Glutamatergic neuron (in vitro differentiated cells): ENCODE data around the gene CSNK1G2. TPM values are rescaled to one million over a fixed set of nuclear protein-coding genes. Genes with fewer than 3 reads are reported as not detected.

ENCODE experiments used
- DNase-seq: peaks from one replicate; pipeline ENCODE4 v3.0.0; 2022
- H3K27ac Mint-ChIP-seq: one replicate; pipeline ENCODE4 v1.8.0; 2020; ENCODE audit warnings: mild to moderate bottlenecking, mixed read lengths, inconsistent platforms; ENCODE audit not compliant: unreplicated experiment
- H3K27me3 Mint-ChIP-seq: one replicate; pipeline ENCODE4 v1.8.0; 2020; ENCODE audit warnings: mild to moderate bottlenecking, moderate library complexity, mixed read lengths, inconsistent platforms; ENCODE audit not compliant: unreplicated experiment
- H3K36me3 Mint-ChIP-seq: one replicate; pipeline ENCODE4 v1.8.0; 2020; ENCODE audit warnings: mild to moderate bottlenecking, mixed read lengths, inconsistent platforms; ENCODE audit not compliant: unreplicated experiment
- H3K4me1 Mint-ChIP-seq: one replicate; pipeline ENCODE4 v1.8.0; 2020; ENCODE audit warnings: mild to moderate bottlenecking, low read depth, mixed read lengths, inconsistent platforms; ENCODE audit not compliant: unreplicated experiment
- H3K4me3 Mint-ChIP-seq: one replicate; pipeline ENCODE4 v1.8.0; 2020; ENCODE audit warnings: mild to moderate bottlenecking, mixed read lengths, inconsistent platforms; ENCODE audit not compliant: unreplicated experiment
- H3K9me3 Mint-ChIP-seq: one replicate; pipeline ENCODE4 v1.8.0; 2020; ENCODE audit warnings: mild to moderate bottlenecking, moderate library complexity, mixed read lengths, inconsistent platforms; ENCODE audit not compliant: unreplicated experiment
- total RNA-seq: library from RNA; stranded (reverse); fragmentation: NEBNext Ultra II Directional; extraction: Animal tissue kit (Norgen Biotek cat#: 25700); gene quantifications from one replicate; pipeline ENCODE4 v1.2.1, GENCODE V29; 2021; ENCODE audit not compliant: unreplicated experiment
- TF ChIP-seq, protein P1 (sequence below): fragments of 200-600 bp; sonication (generic); IDR thresholded peaks from one replicate; pipeline ENCODE4 v1.5.0; 2021; ENCODE audit not compliant: partially characterized antibody, unreplicated experiment

CSNK1G2 gene
- total RNA-seq, 1 donor from 2014 or later: 104 TPM

DNA sequence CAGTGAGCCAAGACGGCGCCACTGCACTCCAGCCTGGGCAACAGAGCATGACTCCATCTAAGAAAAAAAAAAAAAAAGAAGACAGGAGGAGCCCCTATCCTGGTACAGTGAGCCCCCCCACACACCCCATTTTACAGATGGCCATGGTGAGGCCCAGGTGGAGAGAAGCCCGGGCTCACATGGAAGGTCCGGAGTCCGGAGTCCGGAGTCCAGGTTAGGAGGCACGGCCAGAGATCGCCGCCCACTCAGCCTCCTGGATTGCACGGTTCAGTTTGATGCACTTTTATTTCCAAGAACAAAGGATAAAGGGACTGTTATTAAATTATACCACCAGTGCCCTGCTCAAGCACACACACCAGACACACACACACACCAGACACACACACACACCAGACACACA lies 85.8 kb downstream of the CSNK1G2 start:
- peaks cover 4% of the 10 kb centered on the region for H3K27me3 Mint-ChIP-seq

DNA sequence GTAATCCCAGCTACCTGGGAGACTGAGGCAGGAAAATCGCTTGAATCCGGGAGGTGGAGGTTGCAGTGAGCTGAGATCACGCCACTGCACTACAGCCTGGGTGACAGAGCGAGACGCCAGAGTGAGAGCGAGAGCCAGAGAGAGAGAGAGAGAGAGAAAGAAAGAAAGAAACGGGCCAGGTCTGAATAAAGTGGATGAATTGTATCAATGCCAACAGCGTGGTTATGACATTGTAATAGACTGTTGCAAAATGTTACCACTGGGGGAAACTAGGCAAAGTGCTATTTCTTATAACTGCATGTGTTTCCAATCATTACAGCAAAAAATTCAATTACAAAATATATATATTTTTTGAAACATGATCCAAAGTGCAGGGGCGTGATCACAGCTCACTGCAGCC lies 86.4 kb downstream of the CSNK1G2 start:
- no peaks in the 10 kb centered on the region for H3K9me3 Mint-ChIP-seq
- H3K4me3 Mint-ChIP-seq: no peak overlapping the region
- no peak overlapping the region for H3K27ac Mint-ChIP-seq
- TF ChIP-seq, protein P1, sequence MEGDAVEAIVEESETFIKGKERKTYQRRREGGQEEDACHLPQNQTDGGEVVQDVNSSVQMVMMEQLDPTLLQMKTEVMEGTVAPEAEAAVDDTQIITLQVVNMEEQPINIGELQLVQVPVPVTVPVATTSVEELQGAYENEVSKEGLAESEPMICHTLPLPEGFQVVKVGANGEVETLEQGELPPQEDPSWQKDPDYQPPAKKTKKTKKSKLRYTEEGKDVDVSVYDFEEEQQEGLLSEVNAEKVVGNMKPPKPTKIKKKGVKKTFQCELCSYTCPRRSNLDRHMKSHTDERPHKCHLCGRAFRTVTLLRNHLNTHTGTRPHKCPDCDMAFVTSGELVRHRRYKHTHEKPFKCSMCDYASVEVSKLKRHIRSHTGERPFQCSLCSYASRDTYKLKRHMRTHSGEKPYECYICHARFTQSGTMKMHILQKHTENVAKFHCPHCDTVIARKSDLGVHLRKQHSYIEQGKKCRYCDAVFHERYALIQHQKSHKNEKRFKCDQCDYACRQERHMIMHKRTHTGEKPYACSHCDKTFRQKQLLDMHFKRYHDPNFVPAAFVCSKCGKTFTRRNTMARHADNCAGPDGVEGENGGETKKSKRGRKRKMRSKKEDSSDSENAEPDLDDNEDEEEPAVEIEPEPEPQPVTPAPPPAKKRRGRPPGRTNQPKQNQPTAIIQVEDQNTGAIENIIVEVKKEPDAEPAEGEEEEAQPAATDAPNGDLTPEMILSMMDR: no peak
- no peaks in the 10 kb centered on the region for H3K4me1 Mint-ChIP-seq
- H3K36me3 Mint-ChIP-seq: no peaks in the 10 kb centered on the region
- peaks cover 4% of the 10 kb centered on the region for H3K27me3 Mint-ChIP-seq
- no peak for DNase-seq

More for the DNA sequence above, 85.8 kb downstream of the CSNK1G2 start:
- no peaks in the 10 kb centered on the region for H3K4me1 Mint-ChIP-seq
- no peak overlapping the region for H3K4me3 Mint-ChIP-seq
- DNase-seq: no peak
- no peak overlapping the region for H3K27ac Mint-ChIP-seq
- H3K36me3 Mint-ChIP-seq: no peaks in the 10 kb centered on the region
- H3K9me3 Mint-ChIP-seq: no peaks in the 10 kb centered on the region
- TF ChIP-seq, protein P1: no peak

Other genes starting within 250 kb of the CSNK1G2 start
- gene ONECUT3, start 187.7 kb upstream of the CSNK1G2 start, total RNA-seq: 15.4 TPM
- gene ATP8B3, start 128.9 kb upstream of the CSNK1G2 start, total RNA-seq: 2.5 TPM
- 65.7 TPM for gene REXO1, start 92.7 kb upstream of the CSNK1G2 start, total RNA-seq
- 30.6 TPM for gene KLF16, start 77.6 kb upstream of the CSNK1G2 start, total RNA-seq
- gene ABHD17A, start 55.7 kb upstream of the CSNK1G2 start, total RNA-seq: 75.1 TPM
- gene ADAT3, start 35.8 kb upstream of the CSNK1G2 start, total RNA-seq: 10.9 TPM
- gene SCAMP4, start 35.8 kb upstream of the CSNK1G2 start, total RNA-seq: 66.3 TPM
- 70.4 TPM for gene BTBD2, start 74.5 kb downstream of the CSNK1G2 start, total RNA-seq
- 149 TPM for gene MKNK2, start 110.1 kb downstream of the CSNK1G2 start, total RNA-seq
- 66.0 TPM for gene MOB3A, start 155.2 kb downstream of the CSNK1G2 start, total RNA-seq
- 10.6 TPM for gene IZUMO4, start 155.7 kb downstream of the CSNK1G2 start, total RNA-seq
- gene AP3D1, start 210.4 kb downstream of the CSNK1G2 start, total RNA-seq: 133 TPM
- 71.4 TPM for gene DOT1L, start 222.8 kb downstream of the CSNK1G2 start, total RNA-seq